ENCODE data around the gene DHRS4. TPM values are rescaled to one million over a fixed set of nuclear protein-coding genes. Genes with fewer than 3 reads are reported as not detected.

DHRS4 gene
- total RNA-seq (2014; rRNA removed; shearing (Covaris generic)), result 23.0 and 25.4 TPM in 2 replicates
- 35.4 and 35.9 TPM in 2 replicates for polyA plus RNA-seq (2016; fragmentation: Nextera tagmentation; extraction: Ambion mirVana)

GRCh38 chr14:23953464-23954278, at the start of gene DHRS4:
Gene DHRS4 (plus strand): TSS chr14:23953770. CDS start chr14:23953789, 19 bp downstream.
- Histone ChIP-seq H3K9ac (peak within 1 kb of the TSS; percentile 94), H2AFZ (peak within 1 kb of the TSS; percentile 92), H3K4me3 (peak within 1 kb of the TSS; percentile 87), H3K27ac (peak within 1 kb of the TSS; percentile 66), H4K20me1 (ENCODE audit: insufficient read depth) (no peaks in the 10 kb centered on the region), H3F3A (ENCODE audit: insufficient read depth) (no peaks in the 10 kb centered on the region), H3K9me3 (ENCODE audit: low read depth) (no peaks in the 10 kb centered on the region), H3K79me2 (ENCODE audit: insufficient read depth) (peaks cover 15% of the 10 kb centered on the region; the same call in 1 of the 2 replicates), H3K9me2 (ENCODE audit: insufficient read depth) (no peaks in the 10 kb centered on the region), H3K4me2 (ENCODE audit: unreplicated experiment) (peak within 1 kb of the TSS; percentile 88), H3K4me1 (ENCODE audit: insufficient read depth) (peaks cover 15% of the 10 kb centered on the region; the same call in 1 of the 2 replicates), H3K36me3 (ENCODE audit: low read depth) (0 out of 2 replicates have a peak, but pooled peaks cover 6% of the 10 kb centered on the region), H3K27me3 (replicated peaks; ENCODE audit: insufficient read depth) (no peaks in the 10 kb centered on the region)
- 1% methylated on average over 29 to 44 of the region's 44 CpGs for WGBS, 2 experiments (ENCODE audit: low coverage in 1 of 2, low lambda C conversion rate in 2 of 2, missing lambda C conversion rate in 2 of 2)
- TF ChIP-seq EZH2phosphoT487 (IDR thresholded peaks at IDR 0.05; ENCODE audit: insufficient read depth, low read depth), result no peak
- no peak for TF ChIP-seq EZH2 (IDR thresholded peaks at IDR 0.05; ENCODE audit: insufficient read depth, poor library complexity, severe bottlenecking)
- peak; percentile 92 for DNase-seq
- in situ Hi-C loops (cut with MboI), result no loop called here

GRCh38 chr14:23910101-23910875, 43.3 kb upstream of the DHRS4 start:
- Histone ChIP-seq H3K9ac (no peak overlapping the region), H3K79me2 (ENCODE audit: insufficient read depth) (no peaks in the 10 kb centered on the region), H3K4me1 (ENCODE audit: insufficient read depth) (peaks cover 9% of the 10 kb centered on the region; the same call in 1 of the 2 replicates), H3K4me2 (ENCODE audit: unreplicated experiment) (no peak overlapping the region), H3K27me3 (replicated peaks; ENCODE audit: insufficient read depth) (peaks cover 17% of the 10 kb centered on the region), H3K4me3 (no peak overlapping the region), H3K36me3 (ENCODE audit: low read depth) (no peaks in the 10 kb centered on the region), H3K27ac (peak overlapping the region; percentile 30), H3K9me2 (ENCODE audit: insufficient read depth) (no peaks in the 10 kb centered on the region), H3F3A (ENCODE audit: insufficient read depth) (no peaks in the 10 kb centered on the region; the same call in 1 of the 2 replicates), H3K9me3 (ENCODE audit: low read depth) (no peaks in the 10 kb centered on the region), H2AFZ (no peak overlapping the region), H4K20me1 (ENCODE audit: insufficient read depth) (no peaks in the 10 kb centered on the region)
- in situ Hi-C loops (cut with MboI), result loop anchor here (10.0 kb wide), 1 partner anchor 185 kb away; no protein-coding TSS in a partner anchor
- no peak for TF ChIP-seq EZH2phosphoT487 (IDR thresholded peaks at IDR 0.05; ENCODE audit: insufficient read depth, low read depth)
- no peak for TF ChIP-seq EZH2 (IDR thresholded peaks at IDR 0.05; ENCODE audit: insufficient read depth, poor library complexity, severe bottlenecking)
- DNase-seq, result peak; percentile 78
- WGBS, 2 experiments (ENCODE audit: low coverage in 1 of 2, low lambda C conversion rate in 2 of 2, missing lambda C conversion rate in 2 of 2), result 18 to 21% methylated on average over 7 of the region's 7 CpGs

- Histone ChIP-seq H4K20me1 (ENCODE audit: insufficient read depth) (no peaks in the 10 kb centered on the region), H3K27me3 (replicated peaks; ENCODE audit: insufficient read depth) (peaks cover 12% of the 10 kb centered on the region), H3K27ac (no peak overlapping the region), H3K9ac (no peak overlapping the region), H3K9me2 (ENCODE audit: insufficient read depth) (no peaks in the 10 kb centered on the region), H3K9me3 (ENCODE audit: low read depth) (no peaks in the 10 kb centered on the region), H3K4me1 (ENCODE audit: insufficient read depth) (peaks cover 9% of the 10 kb centered on the region; the same call in 1 of the 2 replicates), H2AFZ (no peak overlapping the region), H3K36me3 (ENCODE audit: low read depth) (no peaks in the 10 kb centered on the region), H3K4me2 (ENCODE audit: unreplicated experiment) (no peak overlapping the region), H3K4me3 (no peak overlapping the region), H3F3A (ENCODE audit: insufficient read depth) (no peaks in the 10 kb centered on the region; the same call in 1 of the 2 replicates), H3K79me2 (ENCODE audit: insufficient read depth) (no peaks in the 10 kb centered on the region)
- TF ChIP-seq EZH2 (IDR thresholded peaks at IDR 0.05; ENCODE audit: insufficient read depth, poor library complexity, severe bottlenecking) (no peak), EZH2phosphoT487 (IDR thresholded peaks at IDR 0.05; ENCODE audit: insufficient read depth, low read depth) (no peak)
- WGBS, 2 experiments (ENCODE audit: low coverage in 1 of 2, low lambda C conversion rate in 2 of 2, missing lambda C conversion rate in 2 of 2), result 93 to 97% methylated on average over 3 of the region's 3 CpGs
- DNase-seq, result no peak
- in situ Hi-C loops (cut with MboI), result loop anchor here (10.0 kb wide), 1 partner anchor 186 kb away; no protein-coding TSS in a partner anchor
Measured at GRCh38 chr14:23910876-23911210, 42.7 kb upstream of the DHRS4 start.

GRCh38 chr14:23915559-23915958, 38.0 kb upstream of the DHRS4 start:
- no peaks in the 10 kb centered on the region for H3K79me2 ChIP-seq (ENCODE audit: insufficient read depth)
- no peaks in the 10 kb centered on the region for H3K36me3 ChIP-seq (ENCODE audit: low read depth)
- no peaks in the 10 kb centered on the region for H3F3A ChIP-seq (ENCODE audit: insufficient read depth)
- no peak overlapping the region for H3K27ac ChIP-seq
- DNase-seq, result no peak
- H3K4me2 ChIP-seq (ENCODE audit: unreplicated experiment), result no peak overlapping the region
- H3K4me1 ChIP-seq (ENCODE audit: insufficient read depth), result no peaks in the 10 kb centered on the region
- no peaks in the 10 kb centered on the region for H4K20me1 ChIP-seq (ENCODE audit: insufficient read depth)
- in situ Hi-C loops (cut with MboI), result loop anchor here (10.0 kb wide), 1 partner anchor 191 kb away; no protein-coding TSS in a partner anchor
- no peak for TF ChIP-seq EZH2 (IDR thresholded peaks at IDR 0.05; ENCODE audit: insufficient read depth, poor library complexity, severe bottlenecking)
- no peak overlapping the region for H3K9ac ChIP-seq
- peaks cover 7% of the 10 kb centered on the region for H3K27me3 ChIP-seq (replicated peaks; ENCODE audit: insufficient read depth)
- no peaks in the 10 kb centered on the region for H3K9me2 ChIP-seq (ENCODE audit: insufficient read depth)
- no peaks in the 10 kb centered on the region for H3K9me3 ChIP-seq (ENCODE audit: low read depth)
- H2AFZ ChIP-seq, result no peak overlapping the region
- H3K4me3 ChIP-seq, result no peak overlapping the region
- 59 to 64% methylated on average over 4 of the region's 4 CpGs for WGBS, 2 experiments (ENCODE audit: low coverage in 1 of 2, low lambda C conversion rate in 2 of 2, missing lambda C conversion rate in 2 of 2)
